GM12878 (cell line): Measurements from ENCODE around the gene OR10G6. TPM values are rescaled to one million over a fixed set of nuclear protein-coding genes. Genes with fewer than 3 reads are reported as not detected.

Experiments used
- ATAC-seq: fragments of 200-7000 bp; cut with Tn5 transposase; 3 replicates; pipeline ENCODE4 v1.9.1; 2020; ENCODE audit warnings: mild to moderate bottlenecking, moderate library complexity
- BruUV-seq: library from RNA; stranded (reverse); fragments of 400-500 nt; replicated peaks from 2 replicates; lab custom pipeline; 2021; lab: Mats Ljungman, UMichigan
- CTCF ChIA-PET: fragments of 300-600 bp; sonication (Branson Sonifier 250); formaldehyde crosslinking; extraction: SDS; loops from one replicate; lab custom pipeline; 2021; ENCODE audit warnings: inconsistent platforms; lab: Yijun Ruan, JAX
- POLR2A ChIA-PET: fragments of 350-600 bp; formaldehyde crosslinking; extraction: SDS; loops from one replicate; lab custom pipeline; 2021; ENCODE audit warnings: inconsistent platforms; lab: Charles Lee
- RAD21 ChIA-PET: fragments of 300-600 bp; sonication (Branson Sonifier 250); formaldehyde crosslinking; loops from one replicate; lab custom pipeline; 2023; ENCODE audit warnings: antibody characterized with exemption; ENCODE audit not compliant: unreplicated experiment; lab: Charles Lee
- SMC1A ChIA-PET: fragments of 300-600 bp; sonication (Branson Sonifier 250); formaldehyde crosslinking; loops from one replicate; lab custom pipeline; 2023; ENCODE audit not compliant: unreplicated experiment, uncharacterized antibody; lab: Charles Lee
- DNase-seq: peaks from one replicate; pipeline ENCODE4 v3.0.0-alpha.2; 2011; ENCODE audit warnings: low read depth, low spot score
- FAIRE-seq: peaks from 3 replicates; lab custom pipeline; 2011; peaks lifted over from hg19 to GRCh38; lab: Jason Lieb, UNC
- H2AFZ ChIP-seq: 2 replicates; pipeline ENCODE4 v1.6.0; 2011; ENCODE audit warnings: low read depth, low read length, control low read depth; ENCODE audit not compliant: control insufficient read depth
- H3K27ac ChIP-seq: 2 replicates; pipeline ENCODE4 v1.5.1; 2011; ENCODE audit warnings: control low read depth; ENCODE audit not compliant: control insufficient read depth, insufficient read depth
- H3K27me3 ChIP-seq, 2 experiments: replicated peaks in 1 of 2; 2 replicates each; pipeline versions ENCODE4 v1.6.0 to v1.6.1; 2011; ENCODE audit warnings: low read length in 1 of 2; ENCODE audit not compliant: control insufficient read depth in 2 of 2, insufficient read depth in 2 of 2
- H3K36me3 ChIP-seq, 2 experiments: 2 replicates each; pipeline ENCODE4 v1.5.1; 2011; ENCODE audit warnings: low read length in 1 of 2; ENCODE audit not compliant: control insufficient read depth in 2 of 2, insufficient read depth in 2 of 2
- H3K4me1 ChIP-seq: 2 replicates; pipeline ENCODE4 v1.6.1; 2011; ENCODE audit warnings: mild to moderate bottlenecking, low read length, moderate library complexity, mixed read lengths; ENCODE audit not compliant: control insufficient read depth, insufficient read depth
- H3K4me2 ChIP-seq: 2 replicates; pipeline ENCODE4 v1.6.0; 2011; ENCODE audit warnings: control low read depth; ENCODE audit not compliant: control insufficient read depth, insufficient read depth
- H3K4me3 ChIP-seq: fragments of 200-600 bp; sonication (generic); 2 replicates; pipeline ENCODE4 v1.5.1; 2016
- H3K79me2 ChIP-seq: 2 replicates; pipeline ENCODE4 v1.6.0; 2011; ENCODE audit warnings: low read length; ENCODE audit not compliant: control insufficient read depth, insufficient read depth
- H3K9ac ChIP-seq: 2 replicates; pipeline ENCODE4 v1.8.0; 2011; ENCODE audit warnings: low read length, control low read depth, mixed read lengths; ENCODE audit not compliant: control insufficient read depth, insufficient read depth
- H3K9me3 ChIP-seq: replicated peaks from 3 replicates; pipeline ENCODE4 v1.5.1; 2011; ENCODE audit warnings: mild to moderate bottlenecking, low read length; ENCODE audit not compliant: control insufficient read depth, insufficient read depth
- H4K20me1 ChIP-seq: 2 replicates; pipeline ENCODE4 v1.6.0; 2011; ENCODE audit not compliant: control insufficient read depth, insufficient read depth
- ATF2 ChIP-seq: IDR thresholded peaks from 2 replicates; pipeline ENCODE4 v1.6.1; 2012; ENCODE audit warnings: low read length, inconsistent platforms
- BCL11A ChIP-seq: IDR thresholded peaks from 2 replicates; pipeline ENCODE4 v1.6.1; 2011; ENCODE audit warnings: low read depth, low read length
- CBX3 ChIP-seq: fragments of 200-600 bp; sonication (generic); IDR thresholded peaks from 2 replicates; pipeline ENCODE4 v1.6.1; 2016; ENCODE audit warnings: low read depth, borderline replicate concordance
- CBX5 ChIP-seq: sonication (generic); IDR thresholded peaks from 2 replicates; pipeline ENCODE4 v1.6.1; 2016; ENCODE audit warnings: low read depth, moderate library complexity, mild to moderate bottlenecking, inconsistent platforms
- CHD2 ChIP-seq: IDR thresholded peaks from 2 replicates; pipeline ENCODE4 v1.6.1; 2011; ENCODE audit warnings: low read depth, low read length, improper control_type of control experiment, borderline replicate concordance
- POLR2AphosphoS5 ChIP-seq: IDR thresholded peaks from 2 replicates; pipeline ENCODE4 v1.6.1; 2011; ENCODE audit warnings: mild to moderate bottlenecking, low read length, inconsistent platforms
- RAD51 ChIP-seq: fragments of 450-650 bp; IDR thresholded peaks from 2 replicates; pipeline ENCODE4 v1.6.1; 2016; ENCODE audit warnings: moderate library complexity, mild to moderate bottlenecking, inconsistent platforms
- RELA ChIP-seq: fragments of 450-650 bp; IDR thresholded peaks from 2 replicates; pipeline ENCODE4 v1.8.0; 2014; ENCODE audit warnings: borderline replicate concordance; ENCODE audit not compliant: partially characterized antibody
- SIN3A ChIP-seq: IDR thresholded peaks from 2 replicates; pipeline ENCODE4 v1.6.1; 2012; ENCODE audit warnings: low read depth, low read length, improper control_type of control experiment
- ZNF622 ChIP-seq: fragments of 450-650 bp; IDR thresholded peaks from 2 replicates; pipeline ENCODE4 v1.6.1; 2017; ENCODE audit warnings: mild to moderate bottlenecking, inconsistent platforms
- WGBS: methylation state at CpG from one replicate; pipeline ENCODE4 v1.1.6; 2016; ENCODE audit warnings: low lambda C conversion rate; ENCODE audit not compliant: insufficient replicate concordance, insufficient coverage; ENCODE audit errors: missing lambda C conversion rate; 5-methylcytosine and 5-hydroxymethylcytosine counted together
- in situ Hi-C: fragments of 300-500 bp; cut with MboI; formaldehyde crosslinking; loops from 9 replicates; pipeline ENCODE4 v1.14.3; 2018; ENCODE audit warnings: mixed read lengths
- intact Hi-C: fragments of 100-400 bp; cut with micrococcal nuclease; formaldehyde crosslinking; loops from one replicate; pipeline ENCODE4 v1.14.2; 2022; ENCODE audit not compliant: unreplicated experiment
- polyA plus RNA-seq, 11 experiments: library from polyadenylated mRNA; depleted of rRNA in 4 of 11; unstranded in 6 of 11; stranded (reverse) in 5 of 11; fragments of >200 nt; fragmentation: Nextera tagmentation in 4 of 11; fragmentation: Illumina TruSeq in 1 of 11; extraction: Ambion mirVana in 4 of 11; extraction: Trizol in 1 of 11; gene quantifications; 1 replicate in 1 of 11; 2 replicates in 10 of 11; pipeline versions ENCODE4 v1.2.1 to v1.2.3, GENCODE V29; 2011 to 2016; ENCODE audit warnings: inconsistent platforms in 2 of 11, missing spikeins in 2 of 11, low read depth in 1 of 11
- total RNA-seq, 4 experiments: library from RNA; depleted of rRNA in 3 of 4; stranded (reverse); fragments of >200 nt in 3 of 4; fragmentation: Illumina TruSeq in 1 of 4; extraction: Trizol in 1 of 4; gene quantifications; 2 replicates each; pipeline versions ENCODE4 v1.2.1 to v1.2.3, GENCODE V29; 2013 to 2021
- TF ChIP-seq, protein P1 (sequence below): fragments of 450-650 bp; IDR thresholded peaks from 2 replicates; pipeline ENCODE4 v1.6.1; 2017; ENCODE audit warnings: low read depth, mild to moderate bottlenecking, moderate library complexity

Gene OR10G6
- total and polyA plus RNA-seq, 10 of the 15 experiments (the other 5 are each of a cell fraction or from before 2014, with no cell fraction given), result not detected

DNA sequence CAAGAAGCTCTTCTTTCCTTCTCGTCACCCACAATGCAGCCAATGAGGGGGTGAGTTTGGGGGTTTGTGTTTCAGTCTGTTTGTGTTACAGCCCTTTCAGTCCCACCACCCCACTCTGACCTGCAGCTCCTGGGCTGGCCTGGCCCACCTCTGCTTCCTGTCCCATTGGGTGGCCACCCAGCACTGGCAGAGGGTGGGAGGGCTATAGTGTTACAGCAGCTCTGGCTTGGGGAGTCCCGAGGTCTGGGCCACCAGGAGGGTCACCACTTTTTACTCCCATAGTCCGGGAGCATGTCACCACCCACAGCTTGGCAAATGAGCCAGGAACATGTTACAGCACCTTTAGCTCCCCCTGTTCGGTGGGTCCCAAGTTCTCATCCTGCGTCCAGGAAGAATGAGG lies 15.7 kb downstream of the OR10G6 start:
- ChIA-PET POLR2A (no interaction called here), CTCF (no interaction called here), RAD21 (no interaction called here), SMC1A (no interaction called here)
- 9% methylated on average over 5 of the region's 5 CpGs for WGBS
- Histone ChIP-seq H3K79me2 (no peaks in the 10 kb centered on the region), H3K27ac (no peak overlapping the region), H3K36me3 (no peaks in the 10 kb centered on the region), H3K9me3 (no peaks in the 10 kb centered on the region), H3K4me2 (no peak overlapping the region), H3K4me1 (no peaks in the 10 kb centered on the region), H3K4me3 (no peak overlapping the region), H3K27me3 (no peaks in the 10 kb centered on the region), H4K20me1 (no peaks in the 10 kb centered on the region), H3K9ac (no peak overlapping the region), H2AFZ (no peak overlapping the region)
- DNase-seq (no peak), FAIRE-seq (no peak), ATAC-seq (no peak)
- TF ChIP-seq, protein P1, sequence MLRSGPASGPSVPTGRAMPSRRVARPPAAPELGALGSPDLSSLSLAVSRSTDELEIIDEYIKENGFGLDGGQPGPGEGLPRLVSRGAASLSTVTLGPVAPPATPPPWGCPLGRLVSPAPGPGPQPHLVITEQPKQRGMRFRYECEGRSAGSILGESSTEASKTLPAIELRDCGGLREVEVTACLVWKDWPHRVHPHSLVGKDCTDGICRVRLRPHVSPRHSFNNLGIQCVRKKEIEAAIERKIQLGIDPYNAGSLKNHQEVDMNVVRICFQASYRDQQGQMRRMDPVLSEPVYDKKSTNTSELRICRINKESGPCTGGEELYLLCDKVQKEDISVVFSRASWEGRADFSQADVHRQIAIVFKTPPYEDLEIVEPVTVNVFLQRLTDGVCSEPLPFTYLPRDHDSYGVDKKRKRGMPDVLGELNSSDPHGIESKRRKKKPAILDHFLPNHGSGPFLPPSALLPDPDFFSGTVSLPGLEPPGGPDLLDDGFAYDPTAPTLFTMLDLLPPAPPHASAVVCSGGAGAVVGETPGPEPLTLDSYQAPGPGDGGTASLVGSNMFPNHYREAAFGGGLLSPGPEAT, result no peak
- no peak for TF ChIP-seq BCL11A
- no peak for TF ChIP-seq CHD2
- TF ChIP-seq CBX5, result no peak
- TF ChIP-seq RELA, result no peak
- no peak for TF ChIP-seq ATF2
- TF ChIP-seq RAD51, result no peak
- no peak for TF ChIP-seq SIN3A
- no peak for TF ChIP-seq ZNF622
- no peak for TF ChIP-seq CBX3
- TF ChIP-seq POLR2AphosphoS5, result no peak
- intact Hi-C loops, result no loop called here
- BruUV-seq, result no TSS peak
- in situ Hi-C loops, result no loop called here
